Ovary (tissue), 9 donors: ENCODE measurements around the gene PLPP1. TPM values are rescaled to one million over a fixed set of nuclear protein-coding genes. Genes with fewer than 3 reads are reported as not detected.

Source experiments
- DNase-seq, 5 donors: peaks; one replicate each; pipeline ENCODE4 v3.0.0-alpha.2; 2019 to 2020
- H3K27ac ChIP-seq, 2 donors: fragments of 200-600 bp; one replicate each; pipeline versions ENCODE4 v1.5.1 to v1.8.0; 2019 to 2022
- H3K27me3 ChIP-seq: fragments of 200-600 bp; one replicate; pipeline ENCODE4 v1.8.0; 2022
- H3K36me3 ChIP-seq: fragments of 200-600 bp; sonication (generic); one replicate; pipeline ENCODE4 v1.5.1; 2019
- H3K4me1 ChIP-seq: one replicate; pipeline ENCODE4 v1.8.1; 2013; ENCODE audit warnings: mild to moderate bottlenecking, moderate library complexity; ENCODE audit not compliant: insufficient read depth
- H3K4me3 ChIP-seq: fragments of 200-600 bp; sonication (generic); one replicate; pipeline ENCODE4 v1.5.1; 2017
- H3K9me3 ChIP-seq, 2 donors: fragments of 200-600 bp in 1 of 2; sonication (generic) in 1 of 2; one replicate each; pipeline versions ENCODE4 v1.5.1 to v1.8.1; 2013 to 2019; ENCODE audit warnings: mild to moderate bottlenecking in 1 of 2, moderate library complexity in 1 of 2
- EP300 ChIP-seq: sonication (generic); formaldehyde crosslinking; IDR thresholded peaks from one replicate; pipeline ENCODE4 v1.6.1; 2017; ENCODE audit warnings: antibody characterized with exemption
- POLR2A ChIP-seq: fragments of 450-650 bp; IDR thresholded peaks from one replicate; pipeline ENCODE4 v1.6.1; 2017; ENCODE audit warnings: antibody characterized with exemption, mild to moderate bottlenecking, moderate library complexity
- WGBS, 3 donors: extraction: QIAGEN DNeasy Blood & Tissue Kit in 1 of 3; methylation state at CpG; one replicate each; pipeline versions ENCODE4 v1.1.5 to v1.1.7; 2013 to 2017; 5-methylcytosine and 5-hydroxymethylcytosine counted together
- intact Hi-C, 4 donors: fragments of 100-400 bp; cut with DNase I; formaldehyde crosslinking; loops; one replicate each; pipeline versions ENCODE4 v1.11.0 to v1.15.1; 2022 to 2023
- polyA plus RNA-seq, 2 donors: library from polyadenylated mRNA; stranded (reverse); fragments of 200-250 nt in 1 of 2; fragments of 350-450 nt in 1 of 2; fragmentation: Illumina TruSeq in 1 of 2; extraction: RNeasy Lipid Tissue Mini Kit (QIAGEN cat#74804) in 1 of 2; gene quantifications; one replicate each; pipeline ENCODE4 v1.2.3, GENCODE V29; 2013 to 2014
- total RNA-seq, 7 donors: library from RNA; depleted of rRNA in 2 of 7; stranded (reverse); fragments of >200 nt in 2 of 7; fragmentation: NEBNext Ultra II Directional in 3 of 7; extraction: Animal tissue kit (Norgen Biotek cat#: 25700) in 3 of 7; gene quantifications; one replicate each; pipeline versions ENCODE4 v1.1.0 to v1.2.4, GENCODE V29; 2016 to 2023
- TF ChIP-seq, protein P1 (sequence below), 3 donors: fragments of 450-650 bp in 2 of 3; fragments of 200-600 bp in 1 of 3; IDR thresholded peaks; one replicate each; pipeline versions ENCODE4 v1.5.1 to v1.8.0; 2016 to 2022; ENCODE audit warnings: antibody characterized with exemption in 3 of 3, mild to moderate bottlenecking in 1 of 3
- donor health status: DM: no; HTN: no; CAD: no; lungs with moderate emphysema.
- donor health status: DM: no; HTN: no; CAD: no.
- donor health status: Bipolar disorder and iron deficiency.
- donor health status: DM: yes; HTN: yes; CAD: no.
- donor health status: DM: no; HTN: no; CAD: no.
- donor health status: DM: yes; HTN: yes; CAD: no.

PLPP1 gene
- total and polyA plus RNA-seq, 9 donors: 13.5 to 136 (median 34.5) TPM

DNA sequence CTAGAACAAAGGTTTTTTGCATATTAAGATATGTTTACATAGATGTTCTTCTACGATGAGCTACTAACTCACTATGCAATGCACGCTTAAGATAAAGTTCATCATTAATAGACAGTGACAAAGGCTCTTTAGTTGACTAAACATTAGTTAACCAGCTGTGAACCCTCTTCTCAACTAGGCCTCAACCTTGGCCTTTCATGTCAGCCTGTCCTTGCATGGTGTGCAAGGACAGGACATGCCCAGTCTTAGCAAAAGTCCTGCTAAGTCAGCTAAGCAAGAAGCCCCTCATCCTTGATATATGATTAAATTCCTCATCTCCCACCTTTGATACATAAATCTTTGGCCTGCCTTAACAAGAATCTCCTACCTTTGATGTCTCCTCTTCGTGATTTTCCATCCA is 50.9 kb downstream of the PLPP1 start:
- H3K36me3 ChIP-seq: no peaks in the 10 kb centered on the region
- H3K4me1 ChIP-seq: no peaks in the 10 kb centered on the region
- no peak for TF ChIP-seq POLR2A
- TF ChIP-seq, protein P1, sequence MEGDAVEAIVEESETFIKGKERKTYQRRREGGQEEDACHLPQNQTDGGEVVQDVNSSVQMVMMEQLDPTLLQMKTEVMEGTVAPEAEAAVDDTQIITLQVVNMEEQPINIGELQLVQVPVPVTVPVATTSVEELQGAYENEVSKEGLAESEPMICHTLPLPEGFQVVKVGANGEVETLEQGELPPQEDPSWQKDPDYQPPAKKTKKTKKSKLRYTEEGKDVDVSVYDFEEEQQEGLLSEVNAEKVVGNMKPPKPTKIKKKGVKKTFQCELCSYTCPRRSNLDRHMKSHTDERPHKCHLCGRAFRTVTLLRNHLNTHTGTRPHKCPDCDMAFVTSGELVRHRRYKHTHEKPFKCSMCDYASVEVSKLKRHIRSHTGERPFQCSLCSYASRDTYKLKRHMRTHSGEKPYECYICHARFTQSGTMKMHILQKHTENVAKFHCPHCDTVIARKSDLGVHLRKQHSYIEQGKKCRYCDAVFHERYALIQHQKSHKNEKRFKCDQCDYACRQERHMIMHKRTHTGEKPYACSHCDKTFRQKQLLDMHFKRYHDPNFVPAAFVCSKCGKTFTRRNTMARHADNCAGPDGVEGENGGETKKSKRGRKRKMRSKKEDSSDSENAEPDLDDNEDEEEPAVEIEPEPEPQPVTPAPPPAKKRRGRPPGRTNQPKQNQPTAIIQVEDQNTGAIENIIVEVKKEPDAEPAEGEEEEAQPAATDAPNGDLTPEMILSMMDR (IDR thresholded peaks at IDR 0.05): no peak
- TF ChIP-seq EP300: no peak
- intact Hi-C loops: no loop called here
- H3K27ac ChIP-seq: no peak overlapping the region
- DNase-seq: no peak
- H3K27me3 ChIP-seq: no peaks in the 10 kb centered on the region
- WGBS, 3 donors: 84 to 88% (median 86%) methylated on average over 3 of the region's 3 CpGs
- no peaks in the 10 kb centered on the region for H3K9me3 ChIP-seq
- no peak overlapping the region for H3K4me3 ChIP-seq

DNA sequence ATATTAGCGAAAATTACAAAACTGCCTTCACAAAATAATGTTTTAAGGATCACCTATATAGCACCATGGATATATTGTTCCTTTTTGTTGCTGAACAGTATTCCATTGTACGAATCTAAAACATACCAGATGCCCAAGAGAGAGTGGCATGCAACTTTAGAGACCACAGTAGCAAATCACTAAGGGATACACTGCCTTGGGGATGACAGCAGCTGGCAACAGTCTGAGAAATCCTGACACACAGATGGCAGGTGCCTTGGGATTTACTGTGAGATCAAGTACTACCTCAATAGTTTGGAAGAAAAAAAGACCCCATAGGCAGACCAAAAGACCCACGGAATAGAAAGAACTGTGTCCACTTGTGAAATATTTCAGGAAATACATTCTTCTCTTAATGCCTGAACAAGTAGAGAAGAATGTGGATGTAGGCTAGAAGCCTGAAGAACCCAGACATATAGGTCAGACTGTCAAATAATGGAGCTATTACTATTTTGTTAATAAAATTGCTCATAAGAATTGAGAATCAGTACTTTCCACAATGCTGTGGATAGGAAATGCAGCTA is 53.4 kb downstream of the PLPP1 start:
- no peaks in the 10 kb centered on the region for H3K27me3 ChIP-seq
- DNase-seq: no peak
- 85 to 92% (median 90%) methylated on average over 3 of the region's 3 CpGs for WGBS, 3 donors
- H3K36me3 ChIP-seq: no peaks in the 10 kb centered on the region
- no peaks in the 10 kb centered on the region for H3K4me1 ChIP-seq
- no peak overlapping the region for H3K4me3 ChIP-seq
- intact Hi-C loops: no loop called here
- TF ChIP-seq, protein P1 (IDR thresholded peaks at IDR 0.05): no peak
- TF ChIP-seq POLR2A (no peak), EP300 (no peak)
- H3K9me3 ChIP-seq: no peaks in the 10 kb centered on the region
- H3K27ac ChIP-seq: no peak overlapping the region

DNA sequence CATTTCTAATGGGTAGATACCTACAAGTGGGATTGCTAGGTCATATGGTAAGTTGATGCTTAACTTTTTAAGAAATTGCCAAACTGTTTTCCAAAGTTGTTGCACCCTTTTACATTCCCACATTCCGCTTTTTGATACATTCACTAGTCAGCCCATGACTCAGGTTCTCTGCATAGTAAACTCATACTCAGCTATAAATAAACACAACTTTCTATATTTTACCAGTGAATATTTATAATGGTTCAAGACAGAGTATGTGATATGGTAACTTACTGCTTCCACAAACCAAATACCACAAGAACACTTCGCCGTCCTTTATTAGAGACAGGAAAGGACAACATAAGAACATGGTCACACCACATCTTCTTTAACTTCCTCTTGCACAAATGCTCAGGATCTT is 54.0 kb downstream of the PLPP1 start:
- TF ChIP-seq POLR2A (no peak), EP300 (no peak)
- TF ChIP-seq, protein P1 (IDR thresholded peaks at IDR 0.05): no peak
- Histone ChIP-seq H3K27ac (no peak overlapping the region), H3K4me3 (no peak overlapping the region), H3K27me3 (no peaks in the 10 kb centered on the region), H3K9me3 (no peaks in the 10 kb centered on the region), H3K4me1 (no peaks in the 10 kb centered on the region), H3K36me3 (no peaks in the 10 kb centered on the region)
- intact Hi-C loops: no loop called here
- DNase-seq: no peak
- WGBS, 3 donors: 91 to 92% (median 91%) methylated on average over 3 of the region's 3 CpGs

DNA sequence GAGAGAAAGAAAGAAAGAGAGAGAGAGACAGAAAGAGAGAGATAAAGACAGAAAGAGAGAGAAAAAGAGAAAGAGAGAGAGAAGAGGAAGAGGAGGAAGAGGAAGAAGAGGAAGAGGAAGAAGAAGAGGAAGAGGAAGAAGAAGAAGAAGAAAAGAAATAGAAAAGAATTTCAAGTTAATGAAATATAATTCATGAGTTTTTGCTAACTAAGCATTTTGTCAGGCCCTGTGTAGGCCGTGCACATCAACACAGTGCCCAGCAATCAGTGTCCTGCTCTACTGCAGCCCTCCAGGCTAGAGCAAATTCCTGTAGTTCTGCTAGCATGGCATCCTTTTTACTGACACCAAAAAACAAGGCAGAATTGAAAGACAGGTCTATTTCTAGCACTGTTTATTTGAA is 62.1 kb downstream of the PLPP1 start:
- no peak overlapping the region for H3K27ac ChIP-seq
- 75 to 77% (median 77%) methylated on average over 1 of the region's 1 CpG for WGBS, 3 donors
- H3K4me3 ChIP-seq: no peak overlapping the region
- no peaks in the 10 kb centered on the region for H3K27me3 ChIP-seq
- peaks cover 4% of the 10 kb centered on the region for H3K4me1 ChIP-seq
- intact Hi-C loops: no loop called here
- DNase-seq: no peak
- TF ChIP-seq EP300: no peak
- TF ChIP-seq POLR2A: no peak
- TF ChIP-seq, protein P1 (IDR thresholded peaks at IDR 0.05): no peak
- no peaks in the 10 kb centered on the region for H3K36me3 ChIP-seq
- no peaks in the 10 kb centered on the region for H3K9me3 ChIP-seq
